NCI-H2227 (cell line): ENCODE data around the gene NID2.

ENCODE experiments used
- DNase-seq: peaks from one replicate; lab custom pipeline; 2025; ENCODE audit not compliant: unreplicated experiment; lab: John Stamatoyannopoulos, UW

The NID2 gene

GRCh38 chr14:52080158-52080800 is 11.4 kb upstream of the NID2 start:
- no peak for DNase-seq

DNA sequence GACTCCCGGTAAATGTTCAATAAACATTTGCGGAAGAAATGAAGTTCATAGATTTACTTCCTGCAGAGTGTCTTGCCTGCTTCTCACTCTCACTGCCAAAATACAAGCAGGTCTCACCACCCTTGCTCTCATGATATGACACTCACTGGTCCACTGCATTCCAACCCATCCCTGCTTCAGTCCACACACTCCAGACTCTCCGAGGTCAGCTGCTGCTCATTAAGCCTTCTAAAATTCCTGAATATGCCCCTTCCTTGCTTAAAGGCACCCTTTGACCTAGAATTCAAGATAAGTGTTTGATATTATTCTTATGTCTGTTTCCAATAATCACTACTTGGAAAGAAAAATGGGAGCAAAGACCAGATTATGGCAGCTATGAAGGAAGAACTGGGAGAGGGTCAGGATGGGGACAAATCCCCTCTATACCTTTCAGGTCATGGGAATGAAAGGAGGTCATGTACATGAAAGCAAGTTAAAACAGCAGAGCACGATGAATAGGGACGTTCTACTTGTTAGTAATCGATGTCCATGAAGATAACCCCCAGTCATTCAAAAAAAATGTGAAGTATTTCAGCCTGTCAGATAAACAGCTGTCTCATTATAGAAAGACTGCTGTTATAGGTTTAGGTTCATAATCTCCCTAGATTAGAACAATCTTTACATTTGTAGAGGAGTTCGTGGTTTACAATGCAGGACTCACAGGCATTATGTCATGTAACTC is 10.5 kb upstream of the NID2 start:
- DNase-seq = no peak

DNA sequence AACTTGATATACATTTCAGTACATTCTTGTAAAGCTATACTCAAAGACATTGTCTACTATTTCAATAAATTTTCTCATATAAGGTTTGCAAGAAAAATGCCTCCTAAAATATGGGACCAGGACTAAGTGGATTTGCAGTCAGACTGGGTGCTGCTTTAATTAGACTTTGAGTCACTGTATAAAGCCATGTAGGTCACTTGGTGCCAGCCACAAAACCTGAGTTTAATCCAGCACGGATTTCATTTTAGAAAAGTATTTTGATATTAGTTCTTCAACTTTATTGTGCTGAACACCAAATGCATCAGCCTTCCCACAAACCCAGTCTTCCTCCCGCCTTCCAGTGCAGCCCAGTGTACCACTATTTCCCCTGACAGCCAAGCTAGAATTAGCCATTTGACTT is 9.9 kb upstream of the NID2 start:
- DNase-seq = no peak

GRCh38 chr14:52078095-52078531 is 9.3 kb upstream of the NID2 start:
- no peak for DNase-seq

- no peak for DNase-seq
Observed at GRCh38 chr14:52077256-52077979, 8.6 kb upstream of the NID2 start.

DNA sequence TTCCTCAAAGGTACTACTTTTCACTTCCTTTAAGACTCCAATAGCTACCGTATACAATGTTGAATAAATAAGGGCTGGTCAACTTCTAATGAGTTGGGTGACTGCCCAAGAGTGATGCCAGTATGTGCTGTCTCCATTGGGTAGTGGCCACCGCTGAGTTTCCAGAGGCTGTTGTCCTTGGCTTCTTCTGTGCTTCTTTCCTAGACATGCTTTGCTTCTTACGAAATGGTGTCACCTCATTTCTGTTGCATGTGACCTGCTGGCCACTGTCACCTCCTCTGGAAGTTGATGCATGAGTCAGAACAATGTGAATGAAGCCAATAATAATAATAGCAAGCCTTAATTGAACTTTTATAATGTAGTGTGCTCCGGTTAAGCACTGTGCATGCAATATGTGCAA is 7.5 kb upstream of the NID2 start:
- DNase-seq = no peak

- no peak for DNase-seq
Observed at GRCh38 chr14:52075371-52075770, 6.5 kb upstream of the NID2 start.

DNA sequence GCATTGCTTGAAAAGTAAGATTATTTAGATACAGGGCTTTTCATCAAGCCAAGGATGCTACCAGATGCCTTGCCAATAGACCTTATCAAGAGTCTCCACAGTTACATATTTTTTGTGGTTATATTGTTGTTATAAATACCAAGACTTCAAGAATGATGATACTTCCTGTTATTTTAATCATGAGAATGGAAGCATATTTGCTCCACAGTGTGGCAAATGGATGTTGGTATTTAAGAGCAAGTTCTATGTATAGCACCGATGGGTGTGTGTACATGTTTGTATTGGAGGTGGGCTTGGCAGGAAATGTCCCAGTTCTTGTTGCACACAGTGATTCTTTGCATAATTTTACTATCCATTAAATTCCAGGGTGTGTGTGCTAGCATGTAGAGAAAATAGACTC is 4.4 kb upstream of the NID2 start:
- DNase-seq = no peak

DNA sequence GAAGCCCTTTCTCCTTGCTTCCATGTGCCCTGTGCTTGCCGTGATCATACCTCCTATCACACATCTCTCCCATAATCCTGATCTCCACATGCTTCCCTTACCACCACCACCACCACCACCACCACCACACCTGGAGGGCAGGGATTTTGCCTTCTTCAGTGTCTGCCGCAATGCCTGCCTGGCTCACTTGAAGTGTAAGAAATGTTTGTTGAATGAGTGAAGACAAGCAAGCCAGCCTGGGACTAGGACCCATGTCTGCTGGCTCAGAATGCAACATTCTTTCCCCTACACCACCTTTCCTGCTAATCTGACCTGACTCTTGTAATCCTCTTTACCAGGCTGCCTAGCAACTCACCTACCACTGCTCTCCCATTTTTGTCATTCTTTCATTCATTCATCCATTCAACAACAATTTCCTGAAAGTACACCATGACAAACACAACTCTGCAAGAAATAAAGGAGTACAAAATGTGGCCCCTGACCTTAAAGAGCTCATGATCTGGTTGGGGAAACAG is 3.5 kb upstream of the NID2 start:
- DNase-seq = no peak

- no peak for DNase-seq
Observed at GRCh38 chr14:52071675-52072074, 2.8 kb upstream of the NID2 start.

- no peak for DNase-seq
Observed at GRCh38 chr14:52070051-52070431, 1.2 kb upstream of the NID2 start.

- peak; percentile 25 for DNase-seq
Observed at GRCh38 chr14:52069307-52070050, 620 bp upstream of the NID2 start.

GRCh38 chr14:52067873-52068614 is 815 bp downstream of the NID2 start:
- no peak for DNase-seq

DNA sequence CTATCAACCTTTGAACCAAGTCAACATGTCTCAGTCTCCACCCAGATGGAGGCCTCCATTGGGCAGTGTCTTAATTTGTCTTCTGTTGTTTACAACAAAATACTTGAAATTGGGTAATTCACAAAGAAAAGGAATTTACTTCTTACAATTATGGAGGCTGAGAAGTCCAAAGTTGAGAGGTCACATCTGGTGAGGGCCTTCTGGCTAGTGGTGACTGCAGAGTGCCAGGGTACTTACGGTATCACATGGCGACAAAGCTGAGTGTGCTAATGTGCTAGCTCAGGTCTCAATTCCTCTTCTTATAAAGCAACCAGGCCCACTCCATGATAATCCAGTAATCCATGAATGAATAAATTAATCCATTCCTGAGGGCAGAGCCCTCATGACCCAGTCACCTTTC is 4.7 kb downstream of the NID2 start:
- DNase-seq = no peak

- no peak for DNase-seq
Observed at GRCh38 chr14:52063052-52063462, 5.8 kb downstream of the NID2 start.

- no peak for DNase-seq
Observed at GRCh38 chr14:52061890-52062289, 7.0 kb downstream of the NID2 start.

DNA sequence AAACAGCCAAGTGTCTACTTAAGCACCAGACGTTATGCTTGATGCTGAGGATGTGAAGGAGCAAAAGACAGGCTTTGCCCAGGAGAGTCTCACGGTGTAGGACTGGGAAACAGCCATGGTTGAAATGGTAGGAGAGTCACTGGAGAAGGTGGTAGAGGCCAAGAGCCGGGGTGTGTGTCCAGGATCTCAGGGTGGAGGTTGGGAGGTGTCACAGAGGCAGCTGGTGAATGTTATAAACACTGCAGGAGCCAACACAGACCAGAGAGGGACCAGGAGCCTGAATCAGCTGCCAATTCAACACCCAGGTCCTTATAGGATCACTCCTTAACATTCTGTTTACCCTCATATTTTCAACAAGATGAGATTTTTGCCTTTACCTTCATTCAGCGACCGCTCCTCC is 7.5 kb downstream of the NID2 start:
- no peak for DNase-seq

DNA sequence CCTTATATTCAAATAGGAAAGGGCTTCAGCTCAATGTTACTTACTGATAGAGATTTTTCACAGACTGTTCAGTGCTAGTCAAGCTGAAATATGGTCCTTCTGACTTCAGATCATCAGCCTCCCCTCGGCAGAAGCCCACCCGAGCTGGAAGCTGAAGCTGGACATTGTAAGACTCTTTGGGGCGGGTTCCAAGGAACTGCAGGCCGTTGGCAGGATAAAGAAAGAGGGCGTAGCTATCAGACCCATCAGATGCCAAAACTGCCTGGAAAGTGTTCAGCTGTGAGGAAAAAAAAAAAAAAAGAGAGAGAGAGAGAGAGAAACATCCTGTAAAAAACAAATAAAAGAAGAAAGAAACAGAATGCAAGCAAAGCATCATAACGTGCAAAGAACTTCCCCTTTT is 8.8 kb downstream of the NID2 start:
- DNase-seq = no peak

- DNase-seq = no peak
Observed at GRCh38 chr14:52059649-52060048, 9.2 kb downstream of the NID2 start.

GRCh38 chr14:52058341-52058740 is 10.5 kb downstream of the NID2 start:
- no peak for DNase-seq

DNA sequence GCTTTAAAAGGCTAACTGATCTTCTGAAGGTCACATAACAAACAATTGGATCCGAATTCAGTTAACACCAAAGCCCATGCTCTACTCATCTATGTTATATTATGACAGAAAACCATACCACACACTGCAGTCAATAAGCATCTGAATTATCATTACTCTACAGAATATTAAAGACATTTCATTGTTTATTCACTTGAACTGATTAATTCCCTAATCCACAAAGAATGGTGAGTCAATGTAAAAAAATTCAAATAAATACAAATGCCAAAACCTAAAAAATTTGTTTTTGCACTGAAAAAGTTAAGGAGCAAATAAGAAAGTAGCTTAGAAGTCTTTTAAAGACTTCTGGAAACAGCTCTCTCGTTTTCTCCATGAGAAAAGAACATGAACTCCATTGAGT is 13.7 kb downstream of the NID2 start:
- DNase-seq = no peak
